Cardiac septum (tissue), 1 donor: Measurements from ENCODE around the gene NDUFB2. TPM values are rescaled to one million over a fixed set of nuclear protein-coding genes. Genes with fewer than 3 reads are reported as not detected.

Source experiments
- total RNA-seq: library from RNA; stranded (reverse); fragmentation: NEBNext Ultra II Directional; extraction: Animal tissue kit (Norgen Biotek cat#: 25700); gene quantifications from one replicate; pipeline ENCODE4 v1.2.1, GENCODE V29; 2021
- donor health status: DM: no; HTN: no; CAD: no.

Gene NDUFB2
- total RNA-seq, 1 donor from 2014 or later, result 505 TPM

Other genes with a start within 250 kb of the NDUFB2 start
- 95.0 TPM for gene MKRN1, start 217.2 kb upstream of the NDUFB2 start, total RNA-seq
- 7.2 TPM for gene DENND2A, start 55.9 kb upstream of the NDUFB2 start, total RNA-seq
- gene ADCK2, start 23.8 kb upstream of the NDUFB2 start, total RNA-seq, result 9.3 TPM
- 35.0 TPM for gene BRAF, start 228.2 kb downstream of the NDUFB2 start, total RNA-seq